NCI-H2227 treated with DMSO at 0.1 percent for 48 hours (cell line): ENCODE data around the gene PHETA1.
"Not testable (repeated sequence)": the region's sequence is repeated elsewhere in the genome, so short reads cannot be mapped to it uniquely, and the experiment has no call there.

Experiments
- DNase-seq: peaks from one replicate; lab custom pipeline; 2025; lab: John Stamatoyannopoulos, UW

The PHETA1 gene

DNA sequence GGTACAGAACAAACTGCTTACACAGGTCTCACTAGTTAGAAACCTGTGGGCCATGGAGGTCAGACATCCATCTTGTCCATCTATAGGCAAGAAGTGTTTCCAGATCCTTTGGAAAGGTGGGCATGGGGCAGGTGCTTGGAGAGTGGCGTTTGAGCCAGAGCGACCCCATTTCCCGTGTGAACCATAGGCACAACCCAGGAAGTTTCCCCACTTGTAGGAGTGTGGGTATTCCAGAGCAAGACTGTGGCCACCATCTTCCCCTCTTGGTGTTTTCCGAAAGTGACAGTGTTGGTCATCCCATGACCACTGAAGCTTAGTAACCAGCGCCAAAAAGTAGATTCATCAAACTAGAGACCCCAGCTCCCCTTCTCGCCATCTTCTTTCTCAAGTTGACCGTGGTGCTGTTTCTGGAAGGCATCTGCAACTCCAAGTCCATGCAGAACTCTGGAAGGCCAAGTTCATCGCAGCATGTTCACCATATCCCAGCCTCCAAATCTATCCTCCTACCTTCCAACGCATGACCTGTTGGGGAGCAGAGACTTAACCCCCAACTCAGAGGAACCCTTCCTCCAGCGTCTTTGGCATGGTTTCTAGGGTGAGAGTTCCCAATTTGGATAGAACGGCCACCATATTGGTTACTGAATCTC lies 19.7 kb downstream of the PHETA1 start:
- DNase-seq, result no peak

- DNase-seq, result no peak
Observed at GRCh38 chr12:111347891-111348644, 20.8 kb downstream of the PHETA1 start.

DNA sequence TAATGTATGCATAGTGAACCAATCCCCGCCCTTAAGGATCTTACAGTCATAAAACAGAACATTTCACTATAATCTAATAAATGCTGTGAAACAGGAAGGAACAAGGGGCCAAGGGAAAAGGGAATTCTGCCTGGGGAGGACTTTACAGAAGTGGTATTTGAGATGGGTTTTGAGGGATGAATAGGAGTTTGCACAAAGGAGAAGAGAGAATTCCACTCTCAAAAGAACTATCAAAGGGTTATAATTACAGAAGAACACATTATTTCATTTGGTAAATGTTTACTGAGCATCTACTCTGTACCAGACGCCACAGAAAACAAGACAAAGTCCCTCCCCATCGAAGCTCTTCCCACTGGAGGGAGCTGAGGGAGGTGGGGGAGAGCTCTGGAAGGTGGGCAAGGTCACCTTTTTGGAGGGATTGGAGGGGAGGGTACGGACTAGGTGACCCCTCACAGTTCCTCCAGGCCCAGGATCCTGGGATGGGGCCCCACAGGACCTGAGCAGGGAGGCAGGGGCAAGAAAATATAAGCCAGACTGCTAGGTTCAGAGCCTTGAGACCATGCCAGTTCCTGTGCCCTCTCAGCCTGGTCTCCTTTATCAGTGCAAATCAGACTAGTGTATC lies 24.5 kb downstream of the PHETA1 start:
- DNase-seq, result no peak

DNA sequence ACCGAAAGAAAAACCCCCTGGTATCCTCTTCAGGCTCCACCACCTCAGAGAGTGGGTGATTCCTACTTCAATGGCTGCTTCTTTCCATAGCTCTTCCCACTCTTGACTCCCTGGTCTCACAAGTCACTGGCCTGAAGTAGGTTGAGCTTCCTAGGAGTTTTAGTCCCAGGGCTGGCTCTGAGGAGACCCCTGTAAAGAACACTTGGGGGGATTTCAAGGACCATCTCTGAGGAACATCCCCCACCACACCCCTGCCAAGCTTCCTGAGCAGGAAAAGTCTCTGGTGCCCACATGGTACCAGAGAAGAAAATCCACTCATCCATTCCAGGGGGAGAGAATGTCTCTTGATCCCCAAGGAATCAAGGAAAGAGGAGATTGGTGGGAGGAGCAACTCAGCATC lies 25.7 kb downstream of the PHETA1 start:
- DNase-seq, result no peak

GRCh38 chr12:111342376-111342775 lies 26.5 kb downstream of the PHETA1 start:
- DNase-seq, result no peak

DNA sequence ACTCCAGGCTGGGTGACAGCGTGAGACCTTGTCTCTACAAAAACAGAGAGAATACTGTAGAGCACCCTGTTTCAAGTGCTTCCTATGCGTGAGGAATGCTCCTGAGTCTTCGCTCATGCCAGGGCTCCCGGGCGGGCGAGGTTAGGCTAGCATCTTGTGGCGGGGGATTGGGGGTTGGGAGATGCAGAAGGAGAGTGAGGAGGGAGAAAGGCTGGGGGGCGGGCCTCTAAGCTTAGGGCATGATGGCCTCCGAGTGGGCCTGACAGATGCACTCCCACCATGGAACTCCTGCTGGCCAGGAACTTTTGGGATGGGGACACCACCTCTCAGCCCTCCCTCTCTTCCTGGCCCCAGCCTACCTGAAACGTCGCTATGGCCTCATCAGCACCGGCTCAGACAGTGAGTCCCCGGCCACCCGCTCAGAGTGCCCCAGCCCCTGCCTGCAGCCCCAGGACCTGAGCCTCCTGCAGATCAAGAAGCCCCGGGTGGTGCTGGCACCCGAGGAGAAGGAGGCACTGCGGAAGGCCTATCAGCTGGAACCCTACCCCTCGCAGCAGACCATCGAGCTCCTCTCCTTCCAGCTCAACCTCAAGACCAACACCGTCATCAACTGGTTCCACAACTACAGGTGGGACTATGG lies 27.3 kb downstream of the PHETA1 start:
- DNase-seq, result no peak

DNA sequence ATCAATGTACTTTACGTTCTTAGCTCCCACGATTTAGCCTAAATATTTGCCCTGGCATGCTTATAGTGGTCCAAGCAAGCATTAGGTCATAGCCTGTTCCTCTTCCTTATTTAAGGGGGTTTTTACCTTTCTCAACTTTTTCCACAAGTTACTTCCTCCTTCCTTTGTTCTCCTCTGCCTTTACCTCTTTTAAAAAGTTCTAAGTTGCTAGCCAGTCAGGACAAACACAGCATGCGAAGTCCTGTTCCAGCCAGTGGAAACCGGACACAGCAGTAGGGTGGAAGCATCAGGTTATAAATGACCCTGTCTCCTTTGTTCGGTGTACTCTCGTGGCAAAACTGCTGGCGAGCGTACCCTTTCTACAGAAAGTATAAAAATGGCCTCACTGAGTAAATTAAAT lies 28.2 kb downstream of the PHETA1 start:
- DNase-seq, result not testable (repeated sequence)

DNA sequence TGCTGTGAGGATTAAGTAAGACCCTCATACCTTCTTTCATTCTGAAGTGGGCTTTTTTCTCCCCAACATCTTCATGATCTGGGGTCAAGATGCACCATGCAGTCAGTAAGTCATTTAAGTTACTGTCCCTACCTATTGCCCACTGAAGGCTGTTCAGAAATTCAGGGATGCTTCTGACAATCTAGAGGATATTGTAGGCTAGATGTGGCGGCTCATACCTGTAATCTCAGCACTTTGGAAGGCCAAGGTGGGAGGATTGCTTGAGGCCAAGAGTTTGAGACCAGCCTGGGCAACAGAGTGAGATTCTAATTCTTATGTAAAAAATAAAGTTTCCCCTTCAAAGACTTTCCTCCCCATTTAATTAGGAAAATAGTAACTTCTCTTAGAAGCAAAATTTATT lies 28.7 kb downstream of the PHETA1 start:
- no peak for DNase-seq

GRCh38 chr12:111339321-111339938 lies 29.5 kb downstream of the PHETA1 start:
- DNase-seq, result no peak

- no peak for DNase-seq
Observed at GRCh38 chr12:111338096-111338495, 30.8 kb downstream of the PHETA1 start.

- DNase-seq, result no peak
Observed at GRCh38 chr12:111337371-111337770, 31.5 kb downstream of the PHETA1 start.

DNA sequence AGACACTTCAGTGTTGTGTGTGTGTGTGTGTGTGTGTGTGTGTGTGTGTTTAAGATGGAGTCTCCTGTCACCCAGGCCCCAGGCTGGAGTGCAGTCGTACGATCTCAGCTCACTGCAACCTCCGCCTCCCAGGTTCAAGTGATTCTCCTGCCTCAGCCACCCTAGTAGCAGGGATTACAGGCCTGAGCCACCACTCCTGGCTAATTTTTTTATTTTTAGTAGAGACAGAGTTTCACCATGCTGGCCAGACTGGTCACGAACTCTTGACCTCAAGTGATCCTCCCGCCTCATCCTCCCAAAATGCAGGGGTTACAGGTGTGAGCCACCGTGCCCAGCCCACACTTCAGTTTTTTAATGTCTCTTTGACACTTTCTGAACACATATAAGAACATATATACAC lies 32.5 kb downstream of the PHETA1 start:
- DNase-seq, result not testable (repeated sequence)

DNA sequence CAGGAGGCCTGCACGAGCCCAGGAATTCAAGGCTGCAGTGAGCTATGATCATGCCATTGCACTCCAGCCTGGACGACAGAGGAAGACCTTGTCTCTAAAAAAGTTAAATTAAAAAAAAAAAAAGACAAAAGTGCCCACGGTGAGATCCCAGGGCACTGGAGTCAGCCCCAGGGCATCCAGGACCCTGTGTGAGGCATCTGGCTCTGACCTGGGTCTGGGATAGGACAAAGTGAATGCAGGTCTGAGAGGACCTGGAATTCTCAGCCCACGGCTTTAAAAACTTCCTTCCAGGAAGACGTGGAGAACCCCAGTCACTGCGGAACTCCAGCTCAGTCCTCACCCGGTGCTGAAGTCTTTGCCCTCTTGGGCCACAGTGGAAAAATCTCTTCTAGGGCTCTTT lies 33.1 kb downstream of the PHETA1 start:
- DNase-seq, result no peak

- not testable (repeated sequence) for DNase-seq
Observed at GRCh38 chr12:111335301-111335700, 33.6 kb downstream of the PHETA1 start.

GRCh38 chr12:111334393-111334915 lies 34.4 kb downstream of the PHETA1 start:
- DNase-seq, result no peak

- peak; percentile 45 for DNase-seq
Observed at GRCh38 chr12:111330800-111331752, 37.8 kb downstream of the PHETA1 start.

DNA sequence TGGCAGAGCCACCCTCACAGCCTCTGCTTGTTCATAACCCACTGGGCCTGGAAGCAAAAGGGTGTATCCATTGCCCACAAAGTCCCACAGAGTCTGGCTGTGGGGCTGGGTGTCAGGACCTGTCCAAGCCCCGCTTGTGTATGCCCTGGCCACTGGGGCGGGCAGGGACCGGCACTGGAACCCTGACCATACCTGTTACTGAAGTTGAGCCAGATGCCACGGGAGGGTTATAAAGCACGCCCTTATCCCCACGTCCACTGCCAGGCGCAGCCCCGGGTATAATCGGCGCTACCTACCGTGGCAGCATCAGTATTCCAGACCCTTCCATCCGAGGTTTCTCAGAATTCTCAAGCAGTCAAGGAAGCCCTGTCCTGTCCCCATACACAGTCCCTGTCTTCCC lies 40.8 kb downstream of the PHETA1 start:
- no peak for DNase-seq

- no peak for DNase-seq
Observed at GRCh38 chr12:111327474-111327873, 41.4 kb downstream of the PHETA1 start.

DNA sequence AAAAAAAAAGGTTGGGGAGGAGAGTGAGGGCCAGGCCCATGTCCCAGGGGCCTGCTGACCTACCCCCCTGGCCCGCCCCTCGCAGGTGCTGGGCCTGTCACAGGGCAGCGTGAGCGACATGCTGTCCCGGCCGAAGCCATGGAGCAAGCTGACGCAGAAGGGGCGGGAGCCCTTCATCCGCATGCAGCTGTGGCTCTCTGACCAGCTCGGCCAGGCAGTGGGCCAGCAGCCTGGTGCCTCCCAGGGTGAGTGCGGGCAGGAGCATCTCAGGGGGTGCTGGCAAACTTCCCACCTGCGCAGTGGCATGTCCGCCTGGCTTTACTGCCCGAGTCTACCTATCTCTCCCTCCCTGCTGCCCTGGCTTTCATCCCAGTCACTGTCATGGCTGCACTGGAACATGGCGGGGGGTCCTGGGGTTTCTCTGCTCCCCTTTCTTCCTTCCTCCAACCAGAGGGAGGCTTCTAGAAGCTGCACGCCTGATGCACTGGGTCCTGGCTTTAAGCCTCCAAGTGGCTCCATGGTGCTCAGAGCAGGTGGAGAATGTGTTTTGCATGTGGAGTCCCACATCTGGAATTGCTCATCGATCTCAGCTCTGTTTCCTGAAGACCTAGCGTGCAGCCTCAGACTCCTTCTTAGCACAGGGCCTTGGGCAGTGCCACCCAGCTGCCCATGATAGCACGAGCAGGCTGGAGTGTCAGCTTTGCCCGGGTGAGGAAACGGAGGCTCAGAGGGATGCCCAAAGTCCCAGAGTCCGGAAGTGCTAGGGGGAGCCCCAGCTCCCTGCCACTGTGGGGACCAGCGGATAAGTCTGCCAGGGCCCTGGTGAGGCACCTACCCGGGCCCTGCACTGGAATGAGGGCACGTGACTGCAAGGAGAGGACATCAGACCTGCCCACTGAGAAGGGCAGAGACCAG lies 46.3 kb downstream of the PHETA1 start:
- no peak for DNase-seq

DNA sequence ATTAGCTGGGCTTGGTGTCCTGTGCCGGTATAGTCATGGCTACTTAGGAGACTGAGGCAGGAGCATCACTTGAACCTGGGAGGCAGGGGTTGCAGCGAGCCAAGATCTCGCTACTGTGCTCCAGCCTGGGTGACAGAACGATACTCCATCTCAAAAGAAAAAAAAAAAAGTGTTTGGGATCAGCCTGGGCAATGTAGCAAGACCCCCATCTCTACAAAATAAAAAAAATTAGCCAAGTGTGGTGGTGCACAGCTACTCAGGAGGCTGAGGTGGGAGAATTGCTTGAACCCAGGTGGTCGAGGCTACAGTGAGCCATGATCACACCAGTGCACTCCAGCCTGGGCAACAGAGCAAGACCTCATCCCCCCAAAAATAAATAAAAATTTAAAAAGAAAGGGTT lies 47.6 kb downstream of the PHETA1 start:
- no peak for DNase-seq
